Progenitor cell of endocrine pancreas (in vitro differentiated cells): ENCODE results near the gene SLC38A8. TPM values are rescaled to one million over a fixed set of nuclear protein-coding genes. Genes with fewer than 3 reads are reported as not detected.

Experiments
- DNase-seq: peaks from one replicate; pipeline ENCODE4 v3.0.0; 2021; ENCODE audit warnings: low spot score; ENCODE audit not compliant: unreplicated experiment
- H3K27ac Mint-ChIP-seq: 2 replicates; pipeline ENCODE4 v1.8.0; 2021; ENCODE audit warnings: mild to moderate bottlenecking, moderate library complexity, mixed read lengths
- H3K27me3 Mint-ChIP-seq: 2 replicates; pipeline ENCODE4 v1.8.0; 2021; ENCODE audit warnings: mixed read lengths
- H3K36me3 Mint-ChIP-seq: 2 replicates; pipeline ENCODE4 v1.8.0; 2022; ENCODE audit warnings: mixed read lengths; ENCODE audit not compliant: insufficient read depth
- H3K4me1 Mint-ChIP-seq: 2 replicates; pipeline ENCODE4 v1.8.0; 2021; ENCODE audit warnings: low read depth, mixed read lengths
- H3K4me3 Mint-ChIP-seq: 2 replicates; pipeline ENCODE4 v1.8.0; 2021; ENCODE audit warnings: low read depth, mild to moderate bottlenecking, moderate library complexity, mixed read lengths
- H3K9me3 Mint-ChIP-seq: 2 replicates; pipeline ENCODE4 v1.8.0; 2021; ENCODE audit warnings: low read depth, mixed read lengths
- total RNA-seq: library from RNA; stranded (reverse); gene quantifications from 2 replicates; pipeline ENCODE4 v1.2.1, GENCODE V29; 2021
- TF ChIP-seq, protein P1 (sequence below): fragments of 200-600 bp; sonication (generic); IDR thresholded peaks from one replicate; pipeline ENCODE4 v1.5.0; 2021; ENCODE audit warnings: antibody characterized with exemption, mild to moderate bottlenecking; ENCODE audit not compliant: unreplicated experiment

SLC38A8 gene
- total RNA-seq, 1 donor from 2014 or later, result 0.24 TPM

DNA sequence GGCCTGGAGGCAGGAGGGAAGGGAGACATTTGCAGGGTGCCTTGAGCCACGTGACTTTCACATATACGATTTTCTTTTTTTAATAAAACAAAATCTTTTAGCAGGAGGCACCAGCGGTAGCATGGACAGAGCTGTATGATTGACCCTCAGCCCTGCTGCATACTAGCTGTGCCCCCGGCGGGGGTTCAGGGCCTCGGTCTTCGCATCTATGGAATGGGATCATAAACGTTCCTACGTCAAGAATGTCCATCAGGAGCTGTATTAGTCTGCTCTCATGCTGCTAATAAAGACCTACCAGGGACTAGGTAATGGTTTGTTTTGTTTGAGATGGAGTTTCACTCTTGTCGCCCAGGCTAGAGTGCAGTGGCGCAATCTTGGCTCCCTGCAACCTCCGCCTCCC lies 27.2 kb downstream of the SLC38A8 start:
- Mint-ChIP-seq H3K4me1 (no peaks in the 10 kb centered on the region), H3K27me3 (peaks cover 5% of the 10 kb centered on the region), H3K36me3 (peaks cover 4% of the 10 kb centered on the region), H3K4me3 (no peak overlapping the region), H3K27ac (no peak overlapping the region), H3K9me3 (peaks cover 11% of the 10 kb centered on the region)
- TF ChIP-seq, protein P1, sequence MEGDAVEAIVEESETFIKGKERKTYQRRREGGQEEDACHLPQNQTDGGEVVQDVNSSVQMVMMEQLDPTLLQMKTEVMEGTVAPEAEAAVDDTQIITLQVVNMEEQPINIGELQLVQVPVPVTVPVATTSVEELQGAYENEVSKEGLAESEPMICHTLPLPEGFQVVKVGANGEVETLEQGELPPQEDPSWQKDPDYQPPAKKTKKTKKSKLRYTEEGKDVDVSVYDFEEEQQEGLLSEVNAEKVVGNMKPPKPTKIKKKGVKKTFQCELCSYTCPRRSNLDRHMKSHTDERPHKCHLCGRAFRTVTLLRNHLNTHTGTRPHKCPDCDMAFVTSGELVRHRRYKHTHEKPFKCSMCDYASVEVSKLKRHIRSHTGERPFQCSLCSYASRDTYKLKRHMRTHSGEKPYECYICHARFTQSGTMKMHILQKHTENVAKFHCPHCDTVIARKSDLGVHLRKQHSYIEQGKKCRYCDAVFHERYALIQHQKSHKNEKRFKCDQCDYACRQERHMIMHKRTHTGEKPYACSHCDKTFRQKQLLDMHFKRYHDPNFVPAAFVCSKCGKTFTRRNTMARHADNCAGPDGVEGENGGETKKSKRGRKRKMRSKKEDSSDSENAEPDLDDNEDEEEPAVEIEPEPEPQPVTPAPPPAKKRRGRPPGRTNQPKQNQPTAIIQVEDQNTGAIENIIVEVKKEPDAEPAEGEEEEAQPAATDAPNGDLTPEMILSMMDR, result no peak
- no peak for DNase-seq

DNA sequence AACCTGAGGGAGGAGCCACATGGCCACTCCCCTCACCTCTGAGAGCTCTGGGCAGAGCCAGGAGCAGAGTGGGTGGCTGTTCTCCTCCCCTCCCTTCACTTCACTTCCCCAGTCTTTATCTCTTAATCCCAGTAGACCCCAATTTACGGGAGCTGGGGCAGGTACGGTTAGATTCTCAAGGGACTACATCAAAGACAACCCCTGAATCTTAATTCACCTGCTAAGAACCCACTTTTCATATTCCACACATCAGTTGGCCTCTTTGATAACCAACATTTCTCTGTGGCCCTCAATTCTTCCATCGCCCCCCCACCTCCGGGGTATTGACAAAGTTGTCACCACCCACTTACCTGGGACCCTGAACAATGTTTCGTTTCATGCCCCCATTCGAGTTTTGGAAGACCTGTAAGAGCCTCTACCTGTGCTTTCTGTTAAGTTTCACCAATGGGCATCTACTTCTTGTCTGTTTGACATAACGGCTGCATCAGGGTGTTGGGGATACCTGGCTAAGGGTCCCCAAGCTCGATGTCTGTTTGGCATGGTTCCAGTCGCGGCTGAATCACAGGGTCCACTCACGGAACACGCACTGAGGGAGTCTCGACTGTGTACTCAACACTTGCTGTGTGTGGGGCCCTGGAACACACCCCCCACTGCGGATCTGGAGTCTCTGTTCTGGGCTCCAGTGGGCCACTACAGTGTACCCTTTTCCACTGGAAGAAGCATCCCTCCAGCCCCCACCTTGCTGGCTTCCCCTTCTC lies 27.8 kb downstream of the SLC38A8 start:
- Mint-ChIP-seq H3K4me1 (no peaks in the 10 kb centered on the region), H3K27me3 (peaks cover 5% of the 10 kb centered on the region), H3K36me3 (peaks cover 4% of the 10 kb centered on the region), H3K27ac (no peak overlapping the region), H3K9me3 (peaks cover 11% of the 10 kb centered on the region), H3K4me3 (no peak overlapping the region)
- DNase-seq, result no peak
- TF ChIP-seq, protein P1, result no peak

DNA sequence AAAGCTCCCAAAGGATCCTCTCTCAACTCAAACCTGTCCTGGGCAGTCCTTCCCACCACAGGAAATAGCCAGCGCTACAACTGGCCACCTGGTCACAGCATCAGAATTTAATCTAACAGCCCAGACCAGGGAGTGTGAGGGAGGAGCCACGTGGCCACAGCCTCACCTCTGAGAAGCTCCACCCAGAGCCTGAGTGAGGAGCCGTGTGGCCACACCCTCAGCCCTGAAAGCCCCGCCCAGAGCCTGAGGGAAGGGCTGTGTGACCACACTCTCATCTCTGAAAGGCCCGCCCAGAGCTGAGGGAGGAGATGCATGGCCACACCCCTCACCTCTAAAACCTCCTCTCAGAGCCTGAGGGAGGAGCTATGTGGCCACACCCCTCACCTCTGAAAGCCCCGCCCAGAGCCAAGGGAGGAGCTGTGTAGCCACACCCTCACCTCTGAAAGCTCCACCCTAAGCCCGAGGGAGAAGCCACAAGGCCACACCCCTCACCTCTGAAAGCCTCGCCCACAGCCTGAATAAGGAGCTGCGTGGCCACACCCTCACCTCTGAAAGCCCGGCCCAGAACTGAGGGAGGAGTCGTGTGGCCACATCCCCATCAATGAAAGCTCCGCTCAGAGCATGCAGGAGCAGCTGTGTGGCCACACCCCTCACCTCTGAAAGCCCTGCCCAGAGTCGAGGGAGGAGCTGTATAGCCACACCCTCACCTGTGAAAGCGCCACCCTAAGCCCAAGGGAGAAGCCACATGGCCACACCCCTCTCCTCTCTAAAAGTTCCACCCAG lies 28.6 kb downstream of the SLC38A8 start:
- Mint-ChIP-seq H3K36me3 (no peaks in the 10 kb centered on the region), H3K4me3 (no peak overlapping the region), H3K9me3 (peaks cover 5% of the 10 kb centered on the region), H3K27me3 (peaks cover 3% of the 10 kb centered on the region), H3K4me1 (no peaks in the 10 kb centered on the region), H3K27ac (no peak overlapping the region)
- TF ChIP-seq, protein P1, result no peak
- peak; percentile 48 for DNase-seq

DNA sequence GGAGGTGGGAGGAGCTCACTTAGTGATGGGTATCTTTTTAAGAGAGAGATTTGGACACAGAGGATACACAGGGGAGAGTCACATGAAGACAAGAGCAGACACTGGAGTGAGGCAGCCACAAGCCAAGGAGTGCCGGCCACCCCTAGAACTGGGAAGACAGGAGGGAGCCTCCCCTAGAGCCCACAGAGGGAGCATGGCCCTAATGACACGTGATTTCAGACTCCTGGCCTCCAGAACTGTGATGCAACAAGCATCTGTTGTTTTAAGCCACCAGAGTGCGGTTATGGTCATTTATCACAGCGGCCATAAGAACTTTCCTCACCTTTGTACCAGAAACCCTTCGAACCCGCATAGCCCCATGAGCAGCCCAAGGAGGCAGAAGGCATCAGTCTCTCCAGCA lies 33.3 kb downstream of the SLC38A8 start:
- DNase-seq, result no peak
- Mint-ChIP-seq H3K4me1 (no peaks in the 10 kb centered on the region), H3K4me3 (no peak overlapping the region), H3K9me3 (no peaks in the 10 kb centered on the region), H3K36me3 (no peaks in the 10 kb centered on the region), H3K27me3 (peaks cover 19% of the 10 kb centered on the region), H3K27ac (no peak overlapping the region)
- TF ChIP-seq, protein P1, result no peak

DNA sequence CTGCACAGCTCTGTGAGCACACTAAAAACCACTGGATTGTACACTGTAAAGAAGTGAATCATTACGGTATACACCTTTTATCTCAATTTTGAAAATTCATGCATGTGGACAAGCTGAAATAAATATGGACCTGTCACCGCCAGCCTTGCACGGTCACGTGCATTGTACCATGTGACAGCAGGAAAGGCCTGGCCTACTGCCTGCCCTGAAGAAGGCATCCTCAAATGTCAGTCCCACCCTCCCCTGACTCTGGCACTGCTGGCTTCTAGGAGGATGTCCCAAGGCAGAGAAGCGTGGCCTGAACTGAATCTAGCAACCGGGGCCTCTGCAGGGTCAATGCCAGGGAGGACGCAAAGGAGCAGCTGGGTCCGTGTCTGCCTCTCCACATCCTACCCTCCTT lies 34.6 kb downstream of the SLC38A8 start:
- no peak for DNase-seq
- TF ChIP-seq, protein P1, result no peak
- Mint-ChIP-seq H3K4me1 (no peaks in the 10 kb centered on the region), H3K27me3 (peaks cover 19% of the 10 kb centered on the region), H3K4me3 (no peak overlapping the region), H3K27ac (no peak overlapping the region), H3K9me3 (no peaks in the 10 kb centered on the region), H3K36me3 (no peaks in the 10 kb centered on the region)
